CMK (cell line): ENCODE measurements around the gene SLC1A4.

Experiments used
- DNase-seq: peaks from one replicate; pipeline ENCODE4 v3.0.0-alpha.2; 2010; ENCODE audit warnings: low read depth

Gene SLC1A4

GRCh38 chr2:65054749-65055421 lies 65.7 kb downstream of the SLC1A4 start:
- no peak for DNase-seq

GRCh38 chr2:65055422-65056214 lies 66.4 kb downstream of the SLC1A4 start:
- no peak for DNase-seq

- DNase-seq, result peak; percentile 96
These were observed 67.2 kb downstream of the SLC1A4 start, which contains the start of gene CEP68 for GRCh38 chr2:65056215-65057053. Gene CEP68, plus strand, starts transcription at chr2:65056416. Its CDS starts 13,029 bp downstream, at chr2:65069445.

GRCh38 chr2:65057054-65057375 lies 67.8 kb downstream of the SLC1A4 start:
- no peak for DNase-seq

- DNase-seq, result no peak
These were observed 68.3 kb downstream of the SLC1A4 start for GRCh38 chr2:65057391-65058052.

GRCh38 chr2:65059071-65059470 lies 69.9 kb downstream of the SLC1A4 start:
- DNase-seq, result no peak

GRCh38 chr2:65061146-65061909 lies 72.1 kb downstream of the SLC1A4 start:
- DNase-seq, result no peak

- DNase-seq, result no peak
These were observed 72.7 kb downstream of the SLC1A4 start for GRCh38 chr2:65061910-65062339.

- no peak for DNase-seq
These were observed 73.9 kb downstream of the SLC1A4 start for GRCh38 chr2:65062843-65063825.

GRCh38 chr2:65064728-65065552 lies 75.7 kb downstream of the SLC1A4 start:
- DNase-seq, result peak; percentile 64

- DNase-seq, result no peak
These were observed 78.8 kb downstream of the SLC1A4 start for GRCh38 chr2:65067806-65068553.

- DNase-seq, result no peak
These were observed 80.2 kb downstream of the SLC1A4 start for GRCh38 chr2:65069439-65069824.

GRCh38 chr2:65070172-65070830 lies 81.1 kb downstream of the SLC1A4 start:
- DNase-seq, result no peak

GRCh38 chr2:65070856-65071255 lies 81.7 kb downstream of the SLC1A4 start:
- no peak for DNase-seq

- no peak for DNase-seq
These were observed 82.4 kb downstream of the SLC1A4 start for GRCh38 chr2:65071499-65072180.

- DNase-seq, result no peak
These were observed 83.2 kb downstream of the SLC1A4 start for GRCh38 chr2:65072181-65072970.
